Activated CD8-positive, alpha-beta memory T cell treated with anti-CD3 and anti-CD28 coated beads for 4 hours (primary cell): ENCODE results near the gene PLD6.
A peak's percentile ranks its signal among the peaks of the same experiment; 100 is the strongest.
"Not testable (repeated sequence)": the region's sequence is repeated elsewhere in the genome, so short reads cannot be mapped to it uniquely, and the experiment has no call there.

ENCODE experiments used
- DNase-seq, 2 donors: peaks; one replicate each; pipeline ENCODE4 v3.0.0-alpha.2; 2020; ENCODE audit warnings: low read depth in 2 of 2

PLD6 gene, protein sequence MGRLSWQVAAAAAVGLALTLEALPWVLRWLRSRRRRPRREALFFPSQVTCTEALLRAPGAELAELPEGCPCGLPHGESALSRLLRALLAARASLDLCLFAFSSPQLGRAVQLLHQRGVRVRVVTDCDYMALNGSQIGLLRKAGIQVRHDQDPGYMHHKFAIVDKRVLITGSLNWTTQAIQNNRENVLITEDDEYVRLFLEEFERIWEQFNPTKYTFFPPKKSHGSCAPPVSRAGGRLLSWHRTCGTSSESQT

DNA sequence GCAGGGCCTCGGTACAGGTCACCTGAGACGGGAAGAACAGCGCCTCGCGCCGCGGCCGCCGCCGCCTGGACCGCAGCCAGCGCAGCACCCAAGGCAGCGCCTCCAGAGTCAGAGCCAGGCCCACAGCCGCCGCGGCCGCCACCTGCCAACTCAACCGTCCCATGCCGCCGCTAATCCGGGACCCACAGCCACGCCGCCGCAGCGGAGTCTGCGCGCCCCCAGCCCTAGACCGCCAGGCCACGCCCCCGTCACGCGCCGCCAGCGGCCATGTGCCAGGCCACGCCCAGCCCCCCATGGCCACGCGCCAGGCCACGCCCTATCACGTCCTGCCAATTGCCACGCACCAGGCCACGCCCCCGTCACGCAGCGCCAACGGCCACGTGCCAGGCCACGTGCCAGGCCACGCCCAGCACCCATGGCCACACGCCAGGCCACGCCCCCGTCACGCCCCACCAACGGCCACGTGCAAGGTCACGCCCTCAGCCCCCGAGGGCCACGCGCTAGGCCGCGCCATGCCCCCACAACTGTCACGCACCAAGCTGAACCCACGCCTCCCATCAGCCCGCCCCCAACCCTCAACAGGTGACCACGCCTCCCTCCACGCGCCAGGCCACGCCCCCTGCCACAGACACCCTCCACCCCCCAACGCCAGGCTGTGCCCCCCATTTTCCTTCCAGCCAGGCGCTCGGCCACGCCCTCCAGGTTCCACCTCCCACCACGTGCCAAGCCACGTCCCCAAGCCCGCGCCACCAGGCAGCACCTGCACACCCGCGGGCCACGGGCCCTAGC is at the start of gene PLD6:
Gene PLD6 (minus strand): TSS at position 210 of the 789 bp plus-strand sequence. CDS start 47 bp downstream, at position 163.
- peak; percentile 84 to 86 for DNase-seq

DNA sequence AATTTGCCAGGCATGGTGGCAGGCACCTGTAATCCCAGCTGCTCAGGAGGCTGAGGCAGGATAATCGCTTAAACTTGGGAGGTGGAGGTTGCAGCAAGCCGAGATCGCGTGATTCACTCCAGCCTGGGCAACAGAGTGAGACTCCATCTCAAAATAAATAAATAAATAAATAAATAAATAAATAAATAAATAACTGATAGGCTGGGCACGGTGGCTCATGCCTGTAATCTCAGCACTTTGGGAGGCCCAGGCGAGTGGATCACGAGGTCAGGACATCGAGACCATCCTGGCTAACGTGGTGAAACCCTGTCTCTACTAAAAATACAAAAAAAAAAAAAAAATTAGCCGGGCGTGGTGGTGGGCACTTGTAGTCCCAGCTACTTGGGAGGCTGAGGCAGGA is 49.6 kb upstream of the PLD6 start:
- DNase-seq: not testable (repeated sequence)

DNA sequence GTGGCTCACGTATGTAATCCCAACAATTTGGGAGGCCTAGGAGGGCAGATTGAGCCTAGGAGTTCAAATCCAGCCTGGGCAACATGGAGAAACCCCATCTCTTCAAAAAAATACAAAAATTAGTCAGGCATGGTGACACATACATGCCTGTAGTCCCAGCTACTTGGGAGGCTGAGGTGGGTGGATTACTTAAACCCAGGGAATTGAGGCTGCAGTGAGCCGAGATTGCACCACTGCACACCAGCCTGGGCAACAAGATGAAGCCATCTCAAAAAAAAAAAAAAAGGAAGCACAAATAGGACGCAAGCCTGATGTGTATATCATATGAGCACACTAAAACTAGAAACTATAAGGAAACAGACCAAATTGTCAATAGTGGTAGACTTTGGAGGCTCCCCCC is 47.9 kb upstream of the PLD6 start:
- DNase-seq: no peak

GRCh38 chr17:17253406-17253805 is 47.3 kb upstream of the PLD6 start:
- DNase-seq: no peak

DNA sequence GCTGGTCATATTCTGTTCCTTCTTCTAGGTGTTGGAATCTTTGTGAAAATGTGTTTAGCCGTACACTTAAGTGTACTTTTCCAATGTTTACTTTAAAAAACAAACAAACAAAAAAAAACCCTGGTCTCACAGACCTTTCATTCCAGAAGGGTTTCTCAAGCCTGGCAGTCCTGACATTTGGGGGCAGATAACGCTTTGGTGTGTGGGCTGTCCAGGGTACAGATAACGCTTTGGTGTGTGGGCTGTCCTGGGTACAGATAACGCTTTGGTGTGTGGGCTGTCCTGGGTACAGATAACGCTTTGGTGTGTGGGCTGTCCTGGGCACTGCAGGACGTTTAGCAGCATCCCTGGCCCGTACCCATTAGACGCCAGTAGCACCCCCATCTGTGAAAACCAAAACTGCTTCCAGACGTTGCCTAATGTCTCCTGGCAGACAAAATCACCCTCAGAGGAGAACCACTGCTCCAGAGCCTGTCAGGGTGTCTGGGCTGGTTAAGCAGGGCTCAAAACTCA is 46.1 kb upstream of the PLD6 start:
- no peak for DNase-seq

DNA sequence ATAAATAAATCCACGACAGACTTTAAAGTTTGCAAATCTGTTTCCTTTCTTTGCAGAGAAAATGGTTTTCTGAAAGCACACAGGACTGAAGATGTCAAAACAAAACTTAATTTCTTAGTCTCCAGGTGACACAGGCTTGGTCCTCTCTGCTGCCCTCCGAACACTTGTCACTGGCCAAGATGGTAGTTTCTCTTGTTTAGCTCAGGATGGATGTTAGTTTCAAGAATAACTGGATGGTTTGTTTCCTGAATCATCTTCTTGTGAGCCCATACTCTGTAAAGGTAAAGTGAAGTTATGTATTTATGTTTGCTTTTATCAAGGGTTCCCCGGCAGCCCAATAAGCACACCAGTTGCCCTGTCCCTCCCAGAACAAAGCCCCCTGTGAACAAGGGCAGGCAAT is 40.7 kb upstream of the PLD6 start:
- no peak for DNase-seq

DNA sequence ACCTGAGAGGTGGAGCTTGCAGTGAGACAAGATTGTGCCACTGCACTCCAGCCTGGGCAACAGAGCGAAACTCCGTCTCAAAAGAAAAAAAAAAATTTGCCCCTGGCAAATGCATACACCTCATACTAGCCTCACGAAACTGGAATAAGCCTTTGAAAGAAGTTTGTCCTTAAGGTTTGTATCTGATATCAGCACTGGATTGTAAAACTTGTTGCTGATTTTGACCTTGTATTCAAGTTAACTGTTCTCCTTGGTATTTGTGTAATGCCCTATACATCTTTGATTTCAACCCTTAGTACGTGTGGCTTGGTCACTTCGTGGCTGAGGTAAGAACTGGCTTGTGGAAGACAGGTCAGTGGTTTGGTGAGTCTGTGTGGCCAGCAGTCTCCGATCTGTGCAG is 37.0 kb upstream of the PLD6 start:
- no peak for DNase-seq

- no peak for DNase-seq
Measured at GRCh38 chr17:17242246-17242645, 36.1 kb upstream of the PLD6 start.

DNA sequence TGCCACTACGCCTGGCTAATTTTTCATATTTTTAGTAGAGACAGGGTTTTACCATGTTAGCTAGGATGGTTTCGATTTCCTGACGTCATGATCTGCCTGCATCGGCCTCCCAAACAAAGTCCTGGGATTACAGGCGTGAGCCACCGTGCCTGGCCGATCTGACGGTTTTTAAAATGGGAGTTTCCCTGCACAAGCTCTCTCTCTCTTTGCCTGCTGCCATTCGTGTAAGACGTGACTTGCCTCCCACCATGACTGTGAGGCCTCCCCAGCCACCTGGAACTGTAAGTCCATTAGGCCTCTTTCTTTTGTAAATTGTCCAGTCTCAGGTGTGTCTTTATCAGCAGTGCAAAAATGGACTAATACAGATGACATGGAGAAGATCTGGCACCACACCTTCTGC is 35.5 kb upstream of the PLD6 start:
- DNase-seq: no peak

DNA sequence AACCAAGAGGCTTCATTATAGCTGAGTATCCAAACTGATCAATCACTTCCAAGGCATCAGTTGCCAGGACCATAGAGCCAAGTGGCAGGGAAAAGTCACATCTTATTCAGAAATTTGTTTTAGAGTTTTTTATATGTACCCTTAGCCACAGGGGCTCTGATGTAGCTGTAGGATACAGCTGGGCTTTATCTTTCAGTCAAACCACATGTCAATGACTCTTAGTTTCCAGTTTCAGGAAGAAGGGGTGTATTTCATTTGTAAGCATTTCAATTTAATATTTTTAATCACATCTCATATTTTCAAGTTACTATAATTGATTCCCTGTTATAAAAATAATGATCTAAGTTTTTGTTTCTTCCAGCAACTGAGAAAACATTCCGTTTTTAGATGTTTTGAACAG is 33.7 kb upstream of the PLD6 start:
- DNase-seq: no peak

DNA sequence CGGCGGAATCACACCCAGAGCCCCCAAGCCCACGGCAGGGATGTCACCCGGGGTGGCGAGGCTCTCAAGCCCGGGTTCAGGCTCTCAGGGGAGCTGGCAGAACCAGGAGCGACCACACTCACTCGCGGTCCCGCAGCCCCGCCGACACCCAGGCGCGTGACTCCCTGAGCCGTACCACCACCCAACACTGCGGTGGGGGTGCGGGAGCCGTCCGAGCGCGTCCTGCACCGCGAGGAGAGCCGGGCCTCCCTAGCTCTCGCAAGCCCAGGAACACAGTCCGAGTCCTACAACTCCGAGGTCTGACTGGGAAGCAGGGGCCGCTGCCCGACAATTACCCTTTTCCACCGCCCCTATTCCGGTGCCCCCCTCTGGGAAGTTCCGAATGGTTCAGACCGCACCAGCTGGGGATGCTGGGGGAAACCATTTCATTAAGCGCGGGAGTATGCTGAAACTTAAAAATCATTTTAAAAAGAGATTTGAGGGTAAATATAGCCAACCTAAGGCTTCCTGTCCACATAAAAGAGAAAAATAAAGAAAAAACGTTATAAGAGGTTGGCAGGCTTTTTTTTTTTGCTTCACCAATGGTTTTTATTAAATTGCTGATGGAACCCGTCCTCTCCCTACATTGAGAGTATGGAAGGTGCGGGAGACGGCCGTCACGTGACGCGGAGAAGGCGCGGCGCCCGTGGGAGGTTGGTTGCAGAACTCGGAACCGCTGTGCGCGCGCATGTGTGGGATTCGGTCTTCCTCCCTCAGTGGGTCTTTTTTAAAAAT is 31.1 kb upstream of the PLD6 start, which contains the start of gene FLCN:
Gene FLCN (minus strand): TSS at position 143 of the 774 bp plus-strand sequence. CDS start 9,031 bp downstream, outside the sequence.
- DNase-seq: peak; percentile 78 to 84

GRCh38 chr17:17236295-17237025 is 30.3 kb upstream of the PLD6 start:
- no peak for DNase-seq

DNA sequence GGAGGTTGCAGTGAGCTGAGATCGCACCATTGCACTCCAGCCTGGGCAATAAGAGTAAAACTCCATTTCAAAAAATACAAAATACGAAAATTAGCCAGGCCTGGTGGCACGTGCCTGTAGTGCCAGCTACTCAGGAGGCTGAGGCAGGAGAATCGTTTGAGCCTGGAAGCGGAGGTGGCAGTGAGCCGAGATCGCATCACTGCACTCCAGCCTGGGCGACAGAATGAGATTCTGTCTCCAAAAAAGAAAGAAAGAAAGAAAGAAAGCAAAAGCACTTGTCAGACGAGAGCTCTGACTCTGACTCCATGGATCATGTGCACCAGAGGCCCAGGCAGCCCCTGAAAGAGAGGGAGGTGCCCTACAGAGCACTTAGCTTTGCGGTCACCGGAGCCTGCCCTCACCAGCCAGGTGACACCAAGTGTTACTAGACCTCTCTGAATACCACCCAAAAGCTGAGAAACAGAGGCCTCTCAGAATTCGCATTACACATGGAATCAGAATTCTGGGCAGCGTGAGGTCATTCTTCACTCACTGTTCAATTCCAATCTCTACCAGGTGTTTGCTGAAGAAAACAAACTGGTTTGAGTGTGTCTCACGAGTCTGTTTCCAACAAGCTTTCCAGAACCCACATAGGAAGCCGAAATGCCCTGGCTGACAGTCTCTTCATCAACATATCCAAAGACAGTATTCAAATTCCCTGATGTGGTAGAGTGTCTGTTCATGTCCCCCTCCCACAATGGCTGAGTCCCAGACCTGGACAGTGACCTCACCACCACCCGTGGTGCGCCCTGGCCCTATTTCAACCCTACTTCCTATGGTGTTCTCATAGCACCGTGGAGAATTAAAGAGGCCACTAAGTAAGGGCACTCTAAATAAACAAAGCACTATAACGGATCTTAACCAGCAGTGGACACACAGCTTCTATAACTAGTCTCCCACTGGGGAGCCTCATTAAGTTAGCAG is 29.4 kb upstream of the PLD6 start:
- DNase-seq: no peak

GRCh38 chr17:17232303-17232621 is 26.1 kb upstream of the PLD6 start:
- DNase-seq: no peak

GRCh38 chr17:17231621-17232302 is 25.6 kb upstream of the PLD6 start:
- no peak for DNase-seq

DNA sequence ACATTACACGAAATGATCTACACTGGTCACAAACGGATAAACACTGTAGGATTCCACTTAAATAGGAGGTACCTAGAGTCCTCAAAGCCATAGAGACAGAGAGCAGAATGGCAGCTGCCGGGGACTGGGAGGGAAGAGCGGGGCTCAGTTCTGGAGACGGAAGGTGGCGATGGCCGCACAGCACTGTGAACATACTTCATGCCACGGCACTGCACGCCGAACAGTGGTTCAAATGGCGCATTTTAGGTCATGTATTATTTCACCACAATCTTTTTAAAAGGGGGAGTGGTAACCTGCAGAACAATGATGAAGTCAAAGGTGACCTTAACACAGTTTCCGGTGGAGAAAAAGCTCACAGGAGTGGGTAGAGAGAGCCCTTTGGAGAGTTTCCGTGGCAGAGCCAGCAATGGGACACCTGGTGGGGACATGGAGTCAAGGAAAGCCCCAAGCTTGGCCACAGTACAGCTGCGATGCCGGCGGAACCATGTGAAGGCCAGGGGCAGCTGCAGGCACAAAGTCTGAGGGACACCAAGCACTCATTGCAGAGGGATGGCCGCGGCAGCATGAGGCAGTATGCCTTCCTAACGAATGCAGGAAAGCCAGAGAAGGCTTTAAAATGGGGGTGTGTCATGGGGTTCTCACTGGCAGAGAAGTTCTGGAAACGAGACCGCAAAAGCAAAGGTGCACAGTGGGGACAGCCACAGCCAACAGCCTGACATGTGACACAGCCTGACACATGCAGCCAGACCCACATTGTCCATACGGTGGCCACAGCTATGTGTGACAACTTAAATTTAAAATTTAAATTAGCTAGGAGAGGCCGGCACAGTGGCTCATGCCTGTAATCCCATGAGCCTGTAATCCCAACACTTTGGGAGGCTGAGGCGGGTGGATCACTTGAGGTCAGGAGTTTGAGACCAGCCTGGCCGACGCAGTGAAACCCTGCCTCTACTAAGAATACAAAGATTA is 23.6 kb upstream of the PLD6 start:
- DNase-seq: no peak

DNA sequence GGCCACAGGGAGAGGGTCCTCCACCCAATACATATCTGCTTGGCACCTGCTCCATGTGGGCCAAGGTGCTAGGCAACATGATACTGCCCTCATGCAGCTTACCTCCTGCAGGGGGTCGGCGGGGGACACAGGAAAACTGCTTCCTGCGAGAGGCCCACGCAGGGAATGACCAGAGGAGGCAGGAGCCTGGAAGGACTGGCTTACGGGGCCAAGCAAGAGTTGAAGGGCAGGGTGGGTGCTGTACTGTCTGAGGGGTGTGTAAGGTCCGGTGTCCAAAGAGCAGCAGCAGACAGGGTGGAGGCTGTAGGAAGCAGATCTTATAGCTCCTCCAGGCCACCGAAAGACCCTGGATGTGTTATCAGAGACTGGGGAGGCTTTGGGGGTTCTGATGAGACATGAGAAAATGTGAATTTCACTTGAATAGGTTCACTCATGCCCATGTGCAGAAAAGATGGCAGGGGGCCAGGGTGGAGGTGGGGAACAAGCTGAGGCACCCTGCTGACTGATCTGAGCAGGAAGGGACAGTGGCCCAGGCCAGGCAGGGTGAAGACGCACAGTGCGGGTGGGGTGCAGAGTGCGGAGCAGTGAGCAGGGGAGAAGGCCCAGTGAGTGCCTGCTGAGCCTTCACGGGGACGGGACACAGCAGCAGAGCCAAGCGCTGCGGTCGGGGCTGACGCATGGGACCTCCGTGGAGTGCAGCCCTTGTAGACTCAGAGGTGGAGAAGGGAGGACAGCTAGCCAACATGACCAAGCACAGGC is 22.6 kb upstream of the PLD6 start:
- DNase-seq: no peak
